T-helper 22 cell (primary cell): ENCODE measurements around the gene ARHGAP25.

ENCODE experiments used
- DNase-seq: peaks from one replicate; pipeline ENCODE4 v3.0.0-alpha.2; 2020; ENCODE audit warnings: low read depth

ARHGAP25 gene

DNA sequence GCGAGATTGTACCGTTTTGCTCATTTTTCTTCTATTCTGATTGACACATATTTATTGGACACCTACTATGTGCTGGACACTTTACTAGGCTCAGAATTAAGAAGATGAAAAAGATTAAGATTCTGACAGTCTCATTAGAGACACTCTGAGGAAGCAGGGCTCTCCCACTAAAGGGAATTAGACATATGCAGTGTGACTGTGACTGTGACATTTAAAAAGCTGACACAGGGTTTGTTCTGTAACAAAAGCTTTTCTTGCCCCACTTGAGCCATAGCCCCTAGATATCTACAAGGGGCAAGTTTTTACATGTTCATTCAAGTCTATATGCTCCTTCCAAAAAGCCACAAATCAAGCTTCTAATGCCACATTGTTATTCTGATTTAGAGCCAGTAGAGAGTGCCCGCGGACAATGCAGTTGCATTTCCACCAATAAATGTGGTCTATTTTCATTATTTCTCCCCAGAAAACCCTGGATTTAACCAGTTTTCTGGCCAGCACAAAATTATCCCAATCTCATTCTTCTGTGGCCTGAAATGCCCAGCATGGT lies 9.8 kb downstream of the ARHGAP25 start:
- no peak for DNase-seq

DNA sequence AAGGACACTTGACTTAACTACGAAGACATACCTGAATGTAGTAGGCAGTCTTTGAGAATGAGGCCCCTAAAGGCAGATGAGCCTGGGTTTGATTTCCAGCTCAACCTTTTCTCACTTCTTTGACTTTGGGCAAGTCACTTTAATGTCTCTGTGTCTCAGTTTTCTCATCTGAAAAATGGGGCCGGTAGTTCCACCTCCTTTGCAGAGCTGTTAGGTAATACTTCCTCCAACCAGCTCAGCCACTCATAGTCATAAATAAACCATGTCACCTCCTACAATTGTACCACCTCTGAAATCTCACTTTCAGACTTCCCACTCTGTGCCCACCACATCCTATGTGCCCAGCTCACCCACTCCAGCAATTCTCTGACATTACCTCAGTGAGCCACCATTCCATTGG lies 10.4 kb downstream of the ARHGAP25 start:
- DNase-seq, result no peak

DNA sequence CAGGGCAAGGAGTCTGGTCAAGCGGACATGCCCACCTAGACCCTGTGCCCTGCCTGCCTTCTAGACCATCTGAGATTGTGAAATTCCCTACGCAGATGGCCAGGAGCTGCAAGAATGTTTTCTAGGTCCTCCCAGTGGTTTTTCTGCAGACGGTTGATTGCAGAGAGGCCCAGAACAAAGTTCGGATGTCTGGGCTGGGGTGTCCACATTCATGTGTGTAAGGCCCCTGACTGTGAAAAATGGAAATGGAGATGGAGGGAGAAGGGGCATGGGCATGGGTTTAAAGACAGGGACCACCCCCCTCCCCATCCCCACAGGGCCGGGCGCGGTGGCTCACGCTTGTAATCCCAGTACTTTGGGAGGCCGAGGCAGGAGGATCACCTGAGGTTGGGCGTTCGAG lies 11.8 kb downstream of the ARHGAP25 start:
- no peak for DNase-seq

DNA sequence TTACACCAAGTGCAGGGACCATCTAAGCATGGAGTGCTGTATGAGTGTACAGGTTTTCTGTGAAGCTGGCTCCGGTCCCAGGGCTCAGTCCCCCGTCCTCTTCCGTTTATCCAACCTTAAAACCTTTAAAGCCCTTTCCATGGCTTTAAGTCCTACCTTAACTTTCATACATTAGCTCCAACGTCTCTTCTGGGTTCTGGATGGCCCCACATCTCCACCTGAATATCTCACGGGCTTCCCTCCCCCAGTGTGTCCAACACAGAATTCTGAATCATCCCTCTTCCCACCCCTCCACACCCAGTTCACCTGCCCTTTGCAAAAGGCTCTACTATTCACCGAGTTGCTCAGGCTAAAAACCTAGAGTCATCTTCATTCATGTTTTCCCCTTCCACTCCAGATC lies 12.8 kb downstream of the ARHGAP25 start:
- no peak for DNase-seq

DNA sequence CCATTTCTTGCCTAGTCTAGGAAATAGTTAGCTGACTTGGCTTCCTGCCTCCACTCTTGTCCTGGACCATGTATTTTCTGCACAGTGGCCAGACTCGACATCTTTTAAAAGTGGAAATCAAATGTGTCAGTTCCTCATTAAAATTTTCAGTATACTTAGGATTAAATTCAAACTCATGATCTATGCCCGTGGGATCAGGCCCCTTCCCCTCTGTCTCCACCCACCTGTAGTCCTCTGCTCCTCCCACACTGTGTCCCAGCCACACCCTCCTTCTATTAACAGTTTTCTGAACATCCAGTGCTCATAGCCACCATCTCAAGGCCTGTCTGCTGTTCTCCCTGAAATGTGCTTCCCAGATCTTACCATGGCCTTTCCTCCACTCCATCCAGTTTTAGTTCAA lies 13.3 kb downstream of the ARHGAP25 start:
- no peak for DNase-seq

DNA sequence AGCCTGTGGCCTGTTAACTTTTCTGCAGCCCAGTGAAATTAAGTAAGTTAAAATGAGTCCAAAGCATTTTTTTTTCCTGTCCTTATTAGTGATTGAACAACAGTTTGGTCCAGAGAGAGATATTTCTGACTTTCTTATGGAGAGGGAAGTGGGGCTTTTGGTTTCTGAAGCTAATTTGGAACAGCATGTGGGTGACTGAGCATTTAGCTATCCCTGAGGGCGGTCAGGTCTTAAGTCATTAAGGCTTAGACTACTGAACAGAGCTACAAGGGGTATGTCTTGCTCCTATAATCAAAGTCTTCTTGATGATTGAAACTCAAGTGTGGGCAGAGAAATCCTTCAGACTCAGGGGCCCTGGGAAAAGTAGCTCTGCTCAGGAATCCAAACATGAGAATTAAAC lies 14.0 kb downstream of the ARHGAP25 start:
- DNase-seq, result no peak

DNA sequence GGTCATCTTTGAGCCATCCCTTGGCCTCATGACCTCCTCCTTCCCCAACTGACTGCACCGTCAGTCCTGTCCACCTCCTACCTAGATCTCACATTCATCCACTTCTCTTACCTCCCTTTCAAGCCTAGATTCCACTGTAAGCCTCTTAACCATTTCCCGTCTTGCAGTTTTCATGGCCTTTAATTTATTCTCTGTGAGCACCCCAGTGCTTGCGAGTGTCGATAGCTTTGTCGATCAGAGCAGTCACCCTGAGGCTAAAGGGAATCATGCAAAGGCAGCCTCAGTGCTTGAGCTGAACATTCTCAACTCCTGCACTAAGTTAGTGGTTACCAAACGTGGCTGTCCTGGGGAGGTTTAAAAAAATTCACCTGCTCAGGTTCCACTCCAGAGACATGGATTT lies 14.7 kb downstream of the ARHGAP25 start:
- no peak for DNase-seq

DNA sequence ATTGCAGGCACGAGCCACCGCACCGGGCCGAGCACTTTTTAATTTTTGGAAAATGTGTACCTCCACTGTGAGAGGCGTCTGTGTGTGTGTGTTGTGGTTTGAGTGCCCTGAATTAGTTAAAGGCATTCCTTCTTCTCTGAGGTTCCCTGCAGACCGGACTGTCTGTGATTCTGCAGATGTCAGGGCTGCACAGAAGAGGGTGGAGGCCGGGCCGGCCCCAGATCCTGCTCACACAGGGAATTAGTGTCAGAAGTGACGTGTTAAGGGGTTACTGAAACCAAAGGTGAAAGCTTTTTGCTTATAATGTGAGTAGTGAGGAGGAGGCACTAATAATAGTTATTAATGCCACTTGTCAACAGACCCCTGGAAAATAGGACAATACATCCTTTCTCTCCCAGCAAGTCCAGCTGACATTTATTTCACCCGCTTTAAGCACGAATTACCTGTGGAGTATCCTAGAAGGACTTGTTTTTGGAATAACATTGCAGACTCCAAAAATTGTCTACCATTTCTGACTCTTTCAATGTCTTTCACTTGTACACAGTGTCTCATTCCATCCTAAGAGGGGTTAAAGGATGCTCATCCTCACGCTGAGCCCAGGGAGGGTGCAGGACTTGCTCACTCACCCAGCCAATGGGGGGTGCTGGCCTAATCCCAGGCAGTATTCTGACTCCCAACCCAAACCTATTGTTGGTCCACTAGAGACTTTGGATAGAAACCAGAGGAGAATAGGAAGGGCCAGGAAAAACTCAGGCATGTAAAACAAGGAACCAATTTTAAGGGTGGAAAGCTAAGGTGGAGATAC lies 16.2 kb downstream of the ARHGAP25 start:
- DNase-seq, result no peak

DNA sequence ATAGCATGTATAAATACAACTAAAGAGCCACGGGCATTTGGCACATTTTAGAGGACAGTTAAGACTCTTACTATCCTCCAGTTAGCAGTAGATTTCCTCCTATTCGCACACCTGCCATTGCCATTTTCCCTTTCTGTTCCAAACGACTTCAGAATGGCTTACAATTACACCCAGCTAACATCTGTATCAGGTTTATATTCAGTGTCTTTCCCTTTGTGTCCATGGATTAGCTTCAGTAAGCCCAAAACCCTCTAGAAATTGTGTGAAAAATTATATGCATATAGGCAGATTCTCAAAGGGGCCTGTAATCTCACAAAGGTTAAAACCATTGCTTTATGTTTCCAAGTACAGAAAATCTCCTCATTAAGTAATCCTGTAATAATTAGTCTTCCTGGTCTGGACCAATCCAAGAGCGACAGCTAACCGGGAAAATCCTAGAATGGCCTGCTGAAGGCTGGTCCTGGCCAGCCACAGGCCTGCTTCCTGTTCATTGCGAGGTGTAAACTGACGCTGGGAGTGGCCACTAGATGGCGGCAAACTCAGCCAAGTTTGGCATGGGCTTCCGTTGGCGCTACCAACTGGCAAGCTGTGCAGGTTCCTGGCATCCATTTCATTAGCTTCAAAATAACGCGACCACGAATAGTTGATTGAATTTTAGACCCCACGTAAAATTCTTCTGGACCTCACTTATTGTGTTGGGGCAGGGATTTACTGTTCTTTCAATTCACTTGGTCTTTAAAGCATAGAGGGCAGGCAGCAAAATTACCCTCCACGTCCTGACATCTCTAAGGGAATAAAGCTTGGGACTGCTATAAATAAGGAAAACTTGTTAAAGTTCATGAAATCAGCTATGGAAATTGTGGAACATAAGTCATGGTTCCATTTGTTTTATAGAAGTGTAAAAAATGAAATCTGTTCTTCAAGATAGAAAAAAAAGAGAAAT lies 17.1 kb downstream of the ARHGAP25 start:
- DNase-seq, result peak; percentile 75

DNA sequence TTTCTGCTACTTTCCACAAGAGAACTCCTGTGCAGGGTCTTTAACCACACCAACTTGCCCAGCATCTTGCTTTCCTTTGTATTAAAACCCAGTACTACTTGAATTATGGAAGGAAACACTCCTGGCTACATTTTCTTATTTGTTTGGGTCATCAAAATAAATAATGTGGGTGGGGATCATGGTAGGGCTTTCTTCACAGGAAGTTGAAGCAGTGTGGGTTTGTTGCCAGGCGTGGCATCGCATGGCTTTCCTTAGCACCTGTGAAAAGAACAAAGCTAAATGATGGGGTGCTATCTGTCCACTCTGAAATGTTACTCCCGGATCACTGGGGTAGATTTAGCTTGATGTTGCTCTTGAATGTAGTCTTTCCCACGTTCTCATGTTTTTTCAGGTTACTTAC lies 18.7 kb downstream of the ARHGAP25 start:
- no peak for DNase-seq

DNA sequence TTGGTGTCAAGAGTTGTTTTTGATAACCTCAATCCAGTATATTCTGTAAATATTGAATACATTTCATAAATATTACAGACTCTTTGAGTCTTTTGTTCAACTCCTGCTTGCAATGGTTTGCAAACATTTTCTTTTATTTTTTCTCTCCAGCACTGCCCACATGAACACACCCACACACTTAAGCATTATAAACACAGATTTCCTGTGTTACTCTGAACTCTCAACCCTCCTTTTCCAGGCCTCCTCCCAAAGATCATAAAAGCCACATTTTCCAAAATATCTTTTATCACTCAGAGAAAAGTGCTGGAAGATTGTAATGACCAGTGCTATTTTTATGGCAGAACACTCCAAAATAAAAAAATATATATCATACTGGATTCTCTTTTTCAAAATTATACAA lies 20.5 kb downstream of the ARHGAP25 start:
- DNase-seq, result no peak

DNA sequence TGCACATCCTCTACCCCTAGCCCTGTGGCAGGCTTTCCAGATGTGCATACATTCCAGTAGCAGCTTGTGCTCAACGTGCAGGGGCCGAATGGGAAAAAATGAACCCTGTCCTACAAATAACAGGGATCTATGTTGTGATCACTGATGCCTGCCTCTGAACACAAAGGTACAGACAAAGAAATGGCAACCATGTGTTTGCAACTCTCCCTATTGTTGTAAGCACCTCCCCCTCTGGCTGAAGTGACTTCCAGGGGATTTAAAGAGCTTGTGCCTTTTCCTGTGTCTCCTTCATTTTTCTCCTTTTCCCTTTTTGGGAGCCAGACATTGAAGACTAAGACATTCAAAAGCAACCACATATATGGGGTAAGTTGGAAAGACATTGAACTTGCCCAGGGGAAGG lies 21.6 kb downstream of the ARHGAP25 start:
- no peak for DNase-seq

DNA sequence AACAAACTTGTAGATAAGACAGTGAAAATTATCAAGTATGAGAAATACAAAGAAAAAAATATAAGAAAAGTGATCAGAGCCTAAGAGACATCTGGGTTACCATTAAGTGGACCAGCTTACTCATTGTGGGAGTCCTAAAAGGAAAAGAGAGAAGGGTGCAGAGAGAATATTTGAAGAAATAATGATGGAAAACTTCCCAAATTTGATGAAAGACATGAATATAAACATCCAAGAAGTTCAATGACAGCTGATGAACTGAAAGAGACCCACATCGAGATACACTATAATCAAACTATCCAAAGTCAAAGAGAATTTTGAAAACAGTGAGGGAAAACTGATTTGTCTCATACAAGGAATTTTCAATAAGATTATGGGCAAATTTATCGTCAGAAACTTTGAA lies 22.5 kb downstream of the ARHGAP25 start:
- no peak for DNase-seq

DNA sequence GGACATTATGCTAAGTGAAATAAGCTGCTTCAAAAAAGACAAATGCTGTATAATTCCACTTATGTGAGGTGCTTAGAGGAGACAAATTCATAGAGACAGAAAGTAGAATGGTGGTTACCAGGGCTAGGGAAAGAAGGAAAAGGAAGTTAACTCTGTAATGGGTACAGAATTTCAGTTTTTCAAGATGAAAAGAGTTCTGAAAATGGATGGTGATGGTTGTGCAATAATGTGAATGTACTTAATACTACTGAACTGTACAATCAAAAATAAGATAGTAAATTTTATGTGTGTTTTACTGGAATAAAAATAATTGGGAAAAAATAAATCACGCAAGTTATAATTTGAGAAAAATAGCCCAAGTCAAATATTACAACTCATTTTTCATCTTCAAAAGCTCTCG lies 27.5 kb downstream of the ARHGAP25 start:
- DNase-seq, result no peak

DNA sequence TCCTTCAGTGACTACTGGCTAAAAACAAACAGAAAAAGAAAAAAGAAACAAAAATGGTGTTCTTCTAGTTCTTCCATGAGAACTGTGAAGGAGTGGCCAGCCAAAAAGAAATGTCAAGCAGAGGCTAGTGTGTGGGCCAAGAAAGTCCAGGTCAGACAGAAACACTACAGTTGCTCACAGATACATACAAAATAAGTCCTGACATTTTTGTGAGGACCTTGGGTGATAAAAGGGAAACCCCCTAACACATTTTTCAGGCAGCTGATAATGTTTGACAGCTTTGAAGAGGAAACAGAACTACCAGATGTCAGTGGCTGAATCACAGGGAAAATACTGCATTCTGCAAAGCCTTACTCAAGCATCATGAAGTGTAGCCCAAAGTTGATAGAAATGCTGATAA lies 28.1 kb downstream of the ARHGAP25 start:
- DNase-seq, result no peak

DNA sequence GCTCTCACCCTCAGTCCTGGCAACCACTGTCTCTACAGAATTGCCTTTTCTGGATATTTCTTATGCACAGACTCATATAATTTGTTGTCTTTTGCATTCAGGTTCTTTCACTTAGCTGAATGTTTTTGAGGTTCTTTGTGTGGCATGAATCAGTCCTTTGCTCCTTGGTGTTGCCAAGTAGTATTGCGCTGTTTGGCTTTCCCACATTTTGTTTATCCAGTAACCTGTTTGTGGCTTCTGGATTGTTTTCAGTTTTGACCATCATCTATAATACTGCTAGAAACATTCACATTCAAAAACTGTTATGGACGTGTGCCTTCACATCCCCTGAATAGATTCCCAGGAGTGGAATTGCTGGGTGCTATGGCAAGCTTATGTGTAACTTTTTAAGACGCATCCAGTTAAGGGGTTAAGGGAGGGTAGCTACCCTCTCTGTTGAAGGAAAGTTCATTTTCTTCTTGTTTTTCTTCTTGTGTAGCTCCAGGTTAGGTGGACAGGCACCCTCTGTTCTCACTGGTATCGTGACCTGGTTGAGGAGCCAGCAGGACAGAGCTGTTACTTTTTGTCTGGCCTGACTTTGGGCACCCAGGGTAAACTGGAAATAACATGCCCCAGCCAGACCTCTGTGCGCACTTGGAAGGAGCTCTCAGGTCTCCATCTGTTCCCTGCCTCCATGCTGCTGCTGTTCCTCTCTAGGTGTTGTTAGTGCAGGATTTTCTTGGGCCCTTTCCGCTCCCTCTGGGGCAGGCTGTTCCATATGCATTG lies 29.6 kb downstream of the ARHGAP25 start:
- DNase-seq, result no peak

DNA sequence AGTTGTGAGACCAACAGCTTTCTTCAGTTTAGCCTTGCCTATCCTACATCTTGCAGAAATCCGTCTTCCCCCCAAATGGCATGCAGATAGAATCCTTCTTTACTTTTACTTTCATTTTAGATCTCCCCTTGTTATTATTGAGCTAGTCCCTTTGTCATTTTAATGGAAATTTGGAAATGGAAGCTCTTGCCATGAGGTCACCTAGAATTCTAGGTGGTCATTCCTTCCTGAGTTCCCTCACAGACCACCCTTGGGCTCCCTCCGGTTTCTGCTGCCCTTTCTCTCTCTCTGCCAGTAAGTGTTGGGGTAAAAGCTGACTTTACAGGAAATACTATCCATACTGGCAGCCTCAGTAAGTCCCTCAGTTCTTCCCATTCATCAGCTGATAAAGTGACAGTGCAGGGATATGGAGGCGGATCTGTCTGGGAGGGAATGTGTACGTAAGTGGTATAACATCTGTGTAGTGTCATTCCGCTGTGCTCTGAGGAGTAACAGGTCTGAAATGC lies 30.2 kb downstream of the ARHGAP25 start:
- no peak for DNase-seq

DNA sequence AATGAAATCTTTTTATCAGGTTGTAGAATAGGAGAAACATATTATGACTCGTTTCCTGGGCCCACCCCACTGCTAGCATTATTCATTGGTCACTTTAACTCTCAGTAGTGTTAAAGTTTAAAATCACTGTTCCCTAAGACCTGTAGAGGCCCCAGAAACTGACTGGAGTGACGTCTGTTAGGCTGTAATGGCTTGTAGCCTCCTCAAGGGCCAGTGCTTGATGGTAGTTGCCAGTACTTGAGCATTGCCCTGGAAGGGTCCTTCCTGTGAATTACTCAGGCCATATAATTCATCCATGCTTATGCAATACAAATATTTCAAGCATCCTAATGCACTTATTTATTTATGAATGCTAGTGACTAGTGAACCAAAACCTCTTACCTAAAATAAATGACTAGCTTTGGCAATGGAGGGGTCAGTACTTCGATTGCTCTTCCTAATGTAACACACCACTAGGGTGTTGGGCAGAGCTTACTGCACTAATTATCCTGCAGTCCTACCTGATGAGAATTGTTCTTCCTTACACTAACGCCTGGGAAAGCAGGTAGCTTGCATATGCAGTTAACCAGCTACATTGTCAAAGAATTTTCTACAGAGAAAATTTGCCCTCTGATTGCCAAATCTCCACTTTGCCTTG lies 31.2 kb downstream of the ARHGAP25 start:
- no peak for DNase-seq

DNA sequence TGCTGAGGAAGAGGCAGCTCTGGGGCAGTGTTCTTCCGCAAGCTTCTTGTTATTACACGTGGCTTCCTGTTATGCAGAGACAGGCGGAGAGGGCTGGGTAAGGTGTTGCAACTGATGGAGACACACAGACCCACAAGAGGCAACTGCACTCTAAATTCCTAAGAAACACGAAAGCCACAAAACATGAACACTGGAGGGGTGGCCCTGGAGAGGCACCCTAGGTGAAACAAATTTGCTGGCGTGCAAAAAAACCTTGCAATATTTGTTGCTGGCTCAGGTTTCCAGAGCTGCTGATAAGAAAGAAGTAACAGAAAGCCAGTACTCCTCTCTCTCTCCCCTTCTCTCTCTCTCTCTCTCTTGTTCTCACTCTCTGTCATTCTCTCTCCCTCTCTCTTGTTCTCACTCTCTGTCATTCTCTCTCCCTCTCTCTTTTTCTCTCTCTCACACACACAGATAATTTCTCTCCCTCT lies 31.8 kb downstream of the ARHGAP25 start:
- DNase-seq, result peak; percentile 62

DNA sequence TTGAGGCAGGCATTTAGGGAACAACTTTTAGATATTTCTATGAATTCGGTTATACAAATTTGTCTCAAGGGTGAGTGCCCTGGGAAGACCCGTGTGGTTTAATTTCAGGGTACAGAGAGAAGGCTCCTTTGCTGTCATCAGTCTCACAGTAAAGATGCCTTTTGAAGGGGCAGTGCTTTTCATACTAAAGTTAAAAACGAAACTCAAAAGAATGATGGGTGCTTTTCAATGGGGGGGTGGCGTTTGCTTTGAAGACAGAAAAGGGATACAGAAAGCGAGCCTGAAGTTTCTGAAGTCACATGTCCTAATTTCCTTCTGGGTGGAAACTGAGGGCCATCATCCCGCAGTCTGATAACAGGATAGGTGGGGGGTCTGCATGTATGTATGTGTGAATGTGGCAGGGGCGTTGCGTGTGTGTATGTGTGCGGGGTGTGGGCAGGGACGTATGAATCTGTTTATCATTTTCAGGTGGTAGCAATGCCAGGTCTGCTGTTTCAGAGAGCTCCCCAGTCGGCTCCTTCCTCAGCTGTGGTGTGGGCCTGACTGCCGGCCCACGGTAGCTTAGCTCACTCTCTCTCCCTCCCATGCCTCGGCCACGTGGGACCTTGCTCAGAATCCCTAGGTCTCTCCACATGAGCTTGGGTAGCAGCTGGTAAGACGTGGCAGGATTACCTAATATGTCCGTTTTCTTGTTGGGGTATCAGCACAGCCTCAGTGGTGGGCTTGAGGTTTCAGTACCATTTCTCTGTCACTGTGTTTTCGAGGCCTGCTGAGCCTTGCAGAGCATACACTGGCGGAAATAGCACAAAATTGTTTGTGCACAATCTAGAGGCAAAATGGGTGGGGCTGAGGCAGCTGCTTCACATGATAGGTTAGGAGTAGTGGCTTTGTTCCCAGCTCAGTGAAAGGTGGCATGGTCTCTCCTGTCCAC lies 32.7 kb downstream of the ARHGAP25 start:
- peak; percentile 24 for DNase-seq
